Measurements from ENCODE around the gene SYNE2.

DNA sequence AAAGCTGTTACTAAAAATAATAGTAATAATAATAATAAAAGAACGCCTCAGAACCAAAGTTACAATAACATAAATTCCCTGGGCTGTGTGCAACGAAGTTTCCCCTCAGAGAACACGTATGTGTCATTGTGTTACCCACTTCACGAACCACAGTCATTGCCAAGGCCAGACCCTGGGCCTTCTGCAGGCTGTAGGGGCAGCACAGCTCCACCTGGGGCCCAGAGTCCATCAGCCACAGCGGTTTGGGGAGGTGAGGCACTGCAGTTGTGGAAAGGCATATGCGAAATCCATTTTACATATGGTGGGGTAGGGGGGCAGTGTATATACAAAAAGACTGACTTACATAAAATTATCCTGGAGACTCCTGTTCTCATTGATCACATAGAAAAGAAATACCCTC lies 385.2 kb downstream of the SYNE2 start:
- TF ChIP-seq, protein P1, sequence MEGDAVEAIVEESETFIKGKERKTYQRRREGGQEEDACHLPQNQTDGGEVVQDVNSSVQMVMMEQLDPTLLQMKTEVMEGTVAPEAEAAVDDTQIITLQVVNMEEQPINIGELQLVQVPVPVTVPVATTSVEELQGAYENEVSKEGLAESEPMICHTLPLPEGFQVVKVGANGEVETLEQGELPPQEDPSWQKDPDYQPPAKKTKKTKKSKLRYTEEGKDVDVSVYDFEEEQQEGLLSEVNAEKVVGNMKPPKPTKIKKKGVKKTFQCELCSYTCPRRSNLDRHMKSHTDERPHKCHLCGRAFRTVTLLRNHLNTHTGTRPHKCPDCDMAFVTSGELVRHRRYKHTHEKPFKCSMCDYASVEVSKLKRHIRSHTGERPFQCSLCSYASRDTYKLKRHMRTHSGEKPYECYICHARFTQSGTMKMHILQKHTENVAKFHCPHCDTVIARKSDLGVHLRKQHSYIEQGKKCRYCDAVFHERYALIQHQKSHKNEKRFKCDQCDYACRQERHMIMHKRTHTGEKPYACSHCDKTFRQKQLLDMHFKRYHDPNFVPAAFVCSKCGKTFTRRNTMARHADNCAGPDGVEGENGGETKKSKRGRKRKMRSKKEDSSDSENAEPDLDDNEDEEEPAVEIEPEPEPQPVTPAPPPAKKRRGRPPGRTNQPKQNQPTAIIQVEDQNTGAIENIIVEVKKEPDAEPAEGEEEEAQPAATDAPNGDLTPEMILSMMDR (IDR thresholded peaks at IDR 0.05; ENCODE audit: low read depth, low read length, missing input control): no peak
- no peak for TF ChIP-seq SP1 (IDR thresholded peaks at IDR 0.05)
- TF ChIP-seq EGR1 (IDR thresholded peaks at IDR 0.05; ENCODE audit: low read depth in 2 of 2): no peak
- TF ChIP-seq JUND (IDR thresholded peaks at IDR 0.05): no peak
- TF ChIP-seq, protein P2, sequence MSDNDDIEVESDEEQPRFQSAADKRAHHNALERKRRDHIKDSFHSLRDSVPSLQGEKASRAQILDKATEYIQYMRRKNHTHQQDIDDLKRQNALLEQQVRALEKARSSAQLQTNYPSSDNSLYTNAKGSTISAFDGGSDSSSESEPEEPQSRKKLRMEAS (IDR thresholded peaks at IDR 0.05): no peak
- no peak for TF ChIP-seq TAF1 (conservative IDR thresholded peaks at IDR 0.05)
- TF ChIP-seq, protein P3, sequence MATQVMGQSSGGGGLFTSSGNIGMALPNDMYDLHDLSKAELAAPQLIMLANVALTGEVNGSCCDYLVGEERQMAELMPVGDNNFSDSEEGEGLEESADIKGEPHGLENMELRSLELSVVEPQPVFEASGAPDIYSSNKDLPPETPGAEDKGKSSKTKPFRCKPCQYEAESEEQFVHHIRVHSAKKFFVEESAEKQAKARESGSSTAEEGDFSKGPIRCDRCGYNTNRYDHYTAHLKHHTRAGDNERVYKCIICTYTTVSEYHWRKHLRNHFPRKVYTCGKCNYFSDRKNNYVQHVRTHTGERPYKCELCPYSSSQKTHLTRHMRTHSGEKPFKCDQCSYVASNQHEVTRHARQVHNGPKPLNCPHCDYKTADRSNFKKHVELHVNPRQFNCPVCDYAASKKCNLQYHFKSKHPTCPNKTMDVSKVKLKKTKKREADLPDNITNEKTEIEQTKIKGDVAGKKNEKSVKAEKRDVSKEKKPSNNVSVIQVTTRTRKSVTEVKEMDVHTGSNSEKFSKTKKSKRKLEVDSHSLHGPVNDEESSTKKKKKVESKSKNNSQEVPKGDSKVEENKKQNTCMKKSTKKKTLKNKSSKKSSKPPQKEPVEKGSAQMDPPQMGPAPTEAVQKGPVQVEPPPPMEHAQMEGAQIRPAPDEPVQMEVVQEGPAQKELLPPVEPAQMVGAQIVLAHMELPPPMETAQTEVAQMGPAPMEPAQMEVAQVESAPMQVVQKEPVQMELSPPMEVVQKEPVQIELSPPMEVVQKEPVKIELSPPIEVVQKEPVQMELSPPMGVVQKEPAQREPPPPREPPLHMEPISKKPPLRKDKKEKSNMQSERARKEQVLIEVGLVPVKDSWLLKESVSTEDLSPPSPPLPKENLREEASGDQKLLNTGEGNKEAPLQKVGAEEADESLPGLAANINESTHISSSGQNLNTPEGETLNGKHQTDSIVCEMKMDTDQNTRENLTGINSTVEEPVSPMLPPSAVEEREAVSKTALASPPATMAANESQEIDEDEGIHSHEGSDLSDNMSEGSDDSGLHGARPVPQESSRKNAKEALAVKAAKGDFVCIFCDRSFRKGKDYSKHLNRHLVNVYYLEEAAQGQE (IDR thresholded peaks at IDR 0.05): no peak
- TF ChIP-seq, protein P4, sequence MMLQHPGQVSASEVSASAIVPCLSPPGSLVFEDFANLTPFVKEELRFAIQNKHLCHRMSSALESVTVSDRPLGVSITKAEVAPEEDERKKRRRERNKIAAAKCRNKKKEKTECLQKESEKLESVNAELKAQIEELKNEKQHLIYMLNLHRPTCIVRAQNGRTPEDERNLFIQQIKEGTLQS (IDR thresholded peaks at IDR 0.05): no peak
- no peak for TF ChIP-seq RAD21 (IDR thresholded peaks at IDR 0.05)
- no peak for TF ChIP-seq RXRA (IDR thresholded peaks at IDR 0.05)
- no peak for TF ChIP-seq HNF4G (IDR thresholded peaks at IDR 0.05)

Data from liver (tissue), 3 donors.